CD4-positive, alpha-beta T cell (primary cell): ENCODE results near the gene SPACA6. TPM values are rescaled to one million over a fixed set of nuclear protein-coding genes. Genes with fewer than 3 reads are reported as not detected.

ENCODE experiments used
- ATAC-seq: fragments of 200-7000 bp; cut with Tn5 transposase; one replicate; pipeline ENCODE4 v1.10.0; 2022; ENCODE audit warnings: mild to moderate bottlenecking; ENCODE audit not compliant: poor library complexity
- CTCF ChIA-PET: fragments of 350-600 bp; sonication (Branson Sonifier 250); formaldehyde crosslinking; loops from one replicate; lab custom pipeline; 2021; ENCODE audit warnings: antibody characterized with exemption, inconsistent platforms; lab: Charles Lee
- POLR2A ChIA-PET: fragments of 350-600 bp; sonication (Branson Sonifier 250); formaldehyde crosslinking; loops from one replicate; lab custom pipeline; 2021; ENCODE audit warnings: antibody characterized with exemption, inconsistent platforms; lab: Charles Lee
- DNase-seq, 14 experiments: peaks; one replicate each; pipeline ENCODE4 v3.0.0-alpha.2; 2013 to 2020; ENCODE audit warnings: mixed read lengths in 2 of 14
- H3K27ac ChIP-seq, 2 donors: one replicate each; pipeline versions ENCODE4 v1.5.1 to v1.7.0; 2013; ENCODE audit warnings: low read length in 2 of 2, low read depth in 1 of 2, mild to moderate bottlenecking in 1 of 2
- H3K27me3 ChIP-seq, 2 experiments: 1 replicate in 1 of 2; 2 replicates in 1 of 2; pipeline versions ENCODE4 v1.6.1 to v1.7.0; 2013; ENCODE audit warnings: low read length in 2 of 2, control low read depth in 1 of 2, mild to moderate bottlenecking in 1 of 2, moderate library complexity in 1 of 2; ENCODE audit not compliant: insufficient read depth in 2 of 2, control insufficient read depth in 1 of 2
- H3K36me3 ChIP-seq: one replicate; pipeline ENCODE4 v1.6.1; 2013; ENCODE audit warnings: low read length, control low read depth; ENCODE audit not compliant: insufficient read depth
- H3K4me1 ChIP-seq: one replicate; pipeline ENCODE4 v1.6.1; 2013; ENCODE audit warnings: low read length, control low read depth; ENCODE audit not compliant: insufficient read depth
- H3K4me3 ChIP-seq: one replicate; pipeline ENCODE4 v1.5.1; 2013; ENCODE audit warnings: mild to moderate bottlenecking, low read length, moderate library complexity
- H3K9me3 ChIP-seq, 2 experiments: 1 replicate in 1 of 2; 2 replicates in 1 of 2; pipeline versions ENCODE4 v1.6.1 to v1.7.0; 2013; ENCODE audit warnings: low read length in 2 of 2, mild to moderate bottlenecking in 2 of 2, control low read depth in 1 of 2, moderate library complexity in 1 of 2; ENCODE audit not compliant: control insufficient read depth in 1 of 2, insufficient read depth in 1 of 2
- H3K27ac Mint-ChIP-seq: one replicate; pipeline ENCODE4 v1.8.0; 2020; ENCODE audit warnings: mixed read lengths
- H3K27me3 Mint-ChIP-seq: one replicate; pipeline ENCODE4 v1.8.0; 2021; ENCODE audit warnings: mixed read lengths
- H3K36me3 Mint-ChIP-seq: one replicate; pipeline ENCODE4 v1.8.0; 2021; ENCODE audit warnings: low read depth, mixed read lengths
- H3K4me1 Mint-ChIP-seq: one replicate; pipeline ENCODE4 v1.8.0; 2021; ENCODE audit warnings: low read depth, mixed read lengths
- H3K4me3 Mint-ChIP-seq: one replicate; pipeline ENCODE4 v1.8.0; 2020; ENCODE audit warnings: mild to moderate bottlenecking, mixed read lengths
- H3K9me3 Mint-ChIP-seq: one replicate; pipeline ENCODE4 v1.8.0; 2020; ENCODE audit warnings: mixed read lengths
- intact Hi-C, 2 experiments: fragments of 100-400 bp; cut with DNase I in 1 of 2; cut with micrococcal nuclease in 1 of 2; formaldehyde crosslinking; loops; one replicate each; pipeline versions ENCODE4 v1.15.1 to v1.9.0; 2023 to 2025; cut with DNase I, micrococcal nuclease
- total RNA-seq, 174 experiments: library from RNA in 2 of 174; stranded (reverse) in 2 of 174; gene quantifications; one replicate each; pipeline ENCODE4 v1.2.3 and lab custom pipeline; 2021 to 2026
- TF ChIP-seq, protein P1 (sequence below): fragments of 200-600 bp; IDR thresholded peaks from one replicate; pipeline ENCODE4 v1.8.0; 2022; ENCODE audit warnings: antibody characterized with exemption, mild to moderate bottlenecking

The SPACA6 gene
- total RNA-seq, 2 experiments from 2014 or later = 2.8 to 3.6 TPM

DNA sequence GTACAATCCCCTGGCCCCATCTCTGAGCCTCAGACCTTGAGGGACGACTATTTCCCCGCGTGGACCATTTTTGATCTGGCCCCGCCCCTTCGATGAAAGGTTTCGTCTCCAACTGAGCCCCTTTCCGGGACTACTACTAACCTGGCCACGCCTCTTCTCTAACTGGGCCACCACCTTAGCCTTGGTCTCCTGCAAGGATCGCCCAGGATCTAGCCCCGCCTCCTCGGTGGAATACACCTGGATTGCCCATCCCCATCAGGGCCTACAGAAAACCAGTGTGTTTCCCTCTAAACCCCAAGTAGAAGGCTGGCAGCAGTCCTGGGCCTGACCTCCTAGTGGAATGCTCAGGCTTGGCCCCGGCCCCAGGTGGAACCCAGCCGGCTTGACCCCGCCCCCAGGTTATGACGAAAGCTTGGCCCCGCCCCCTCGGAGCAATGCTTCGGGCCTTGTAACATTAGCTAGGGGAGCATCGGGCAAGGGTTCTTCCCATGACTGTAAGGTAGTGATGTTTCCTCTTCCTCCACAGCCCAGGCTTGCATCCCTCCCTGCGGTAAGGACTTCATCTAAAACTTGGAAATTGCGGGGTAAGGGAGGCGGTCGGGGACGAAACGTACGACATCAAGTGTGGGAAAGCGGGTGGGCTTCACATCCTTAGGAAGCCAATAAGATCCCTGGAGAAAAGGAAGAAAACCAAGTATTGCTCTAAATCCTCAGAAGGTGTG, 9.1 kb downstream of the SPACA6 start:
- Mint-ChIP-seq H3K4me1 (peaks cover 42% of the 10 kb centered on the region), H3K27ac (peak overlapping the region; percentile 84), H3K27me3 (no peaks in the 10 kb centered on the region), H3K36me3 (peaks cover 22% of the 10 kb centered on the region), H3K9me3 (no peaks in the 10 kb centered on the region), H3K4me3 (peak overlapping the region; percentile 93)
- Histone ChIP-seq H3K9me3 (peaks cover 0 to 13% of the 10 kb centered on the region in 2 experiments), H3K4me1 (peaks cover 34% of the 10 kb centered on the region), H3K36me3 (peaks cover 14% of the 10 kb centered on the region), H3K4me3 (peak overlapping the region; percentile 91), H3K27ac (no peak overlapping the region), H3K27me3 (no peaks in the 10 kb centered on the region)
- ChIA-PET CTCF (interaction anchor here (1.5 kb wide), 1 partner anchor 11 kb away, joined by 4 read pairs; no protein-coding TSS in a partner anchor), POLR2A (interaction anchor here (1.3 kb wide), 1 partner anchor 108 kb away, joined by 4 read pairs; no protein-coding TSS in a partner anchor)
- DNase-seq (peak in 9 of 14 experiments; percentile 30 to 77 (median 46)), ATAC-seq (no peak)
- intact Hi-C loops = loop anchor here in 1 of 2 experiments (1.0 to 10.0 kb wide), 6 partner anchors 11 to 597 kb away; partner anchors contain the start of genes CTU1, ZNF175 and ZNF613
- TF ChIP-seq, protein P1, sequence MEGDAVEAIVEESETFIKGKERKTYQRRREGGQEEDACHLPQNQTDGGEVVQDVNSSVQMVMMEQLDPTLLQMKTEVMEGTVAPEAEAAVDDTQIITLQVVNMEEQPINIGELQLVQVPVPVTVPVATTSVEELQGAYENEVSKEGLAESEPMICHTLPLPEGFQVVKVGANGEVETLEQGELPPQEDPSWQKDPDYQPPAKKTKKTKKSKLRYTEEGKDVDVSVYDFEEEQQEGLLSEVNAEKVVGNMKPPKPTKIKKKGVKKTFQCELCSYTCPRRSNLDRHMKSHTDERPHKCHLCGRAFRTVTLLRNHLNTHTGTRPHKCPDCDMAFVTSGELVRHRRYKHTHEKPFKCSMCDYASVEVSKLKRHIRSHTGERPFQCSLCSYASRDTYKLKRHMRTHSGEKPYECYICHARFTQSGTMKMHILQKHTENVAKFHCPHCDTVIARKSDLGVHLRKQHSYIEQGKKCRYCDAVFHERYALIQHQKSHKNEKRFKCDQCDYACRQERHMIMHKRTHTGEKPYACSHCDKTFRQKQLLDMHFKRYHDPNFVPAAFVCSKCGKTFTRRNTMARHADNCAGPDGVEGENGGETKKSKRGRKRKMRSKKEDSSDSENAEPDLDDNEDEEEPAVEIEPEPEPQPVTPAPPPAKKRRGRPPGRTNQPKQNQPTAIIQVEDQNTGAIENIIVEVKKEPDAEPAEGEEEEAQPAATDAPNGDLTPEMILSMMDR = no peak

GRCh38 chr19:51702825-51703574, 9.9 kb downstream of the SPACA6 start:
- no peaks in the 10 kb centered on the region for H3K27me3 Mint-ChIP-seq
- ATAC-seq (no peak), DNase-seq (peak in 3 of 14 experiments; percentile 24 to 44 (median 33))
- TF ChIP-seq, protein P1 = no peak
- Histone ChIP-seq H3K27me3 (no peaks in the 10 kb centered on the region), H3K36me3 (peaks cover 18% of the 10 kb centered on the region), H3K9me3 (peaks cover 0 to 13% of the 10 kb centered on the region in 2 experiments), H3K4me1 (peaks cover 34% of the 10 kb centered on the region), H3K4me3 (peak overlapping the region; percentile 91), H3K27ac (no peak overlapping the region)
- H3K4me3 Mint-ChIP-seq = peak overlapping the region; percentile 93
- intact Hi-C loops = loop anchor here in 1 of 2 experiments (1.0 to 10.0 kb wide), 6 partner anchors 12 to 598 kb away; partner anchors contain the start of genes CTU1, ZNF175 and ZNF613
- peaks cover 46% of the 10 kb centered on the region for H3K4me1 Mint-ChIP-seq
- ChIA-PET POLR2A (interaction anchor here (1.3 to 1.9 kb wide), 5 partner anchors 12 to 1663 kb away, joined by 3 to 13 read pairs (median 5); partner anchors contain the start of gene ZNF525), CTCF (interaction anchor here (1.5 kb wide), 1 partner anchor 12 kb away, joined by 4 read pairs; no protein-coding TSS in a partner anchor)
- H3K27ac Mint-ChIP-seq = peak overlapping the region; percentile 84
- H3K9me3 Mint-ChIP-seq = no peaks in the 10 kb centered on the region
- H3K36me3 Mint-ChIP-seq = peaks cover 24% of the 10 kb centered on the region
